ENCODE data around the gene SMYD3. TPM values are rescaled to one million over a fixed set of nuclear protein-coding genes. Genes with fewer than 3 reads are reported as not detected.

Gene SMYD3
- total RNA-seq, 2 donors from 2014 or later = 13.5 to 20.8 TPM

- ATAC-seq (no peak), DNase-seq (no peak)
- Histone ChIP-seq H3K4me3 (no peak overlapping the region), H3K36me3 (replicated peaks in 1 of 2; ENCODE audit: insufficient read depth in 1 of 2, low read depth in 2 of 2) (no peaks in the 10 kb centered on the region), H3K4me1 (no peaks in the 10 kb centered on the region), H3K27ac (no peak overlapping the region), H3K9me3 (no peaks in the 10 kb centered on the region), H3K27me3 (no peaks in the 10 kb centered on the region)
- intact Hi-C loops (cut with DNase I) = no loop called here
- WGBS, 2 donors = 82 to 87% methylated on average over 4 of the region's 4 CpGs
- TF ChIP-seq, protein P1, sequence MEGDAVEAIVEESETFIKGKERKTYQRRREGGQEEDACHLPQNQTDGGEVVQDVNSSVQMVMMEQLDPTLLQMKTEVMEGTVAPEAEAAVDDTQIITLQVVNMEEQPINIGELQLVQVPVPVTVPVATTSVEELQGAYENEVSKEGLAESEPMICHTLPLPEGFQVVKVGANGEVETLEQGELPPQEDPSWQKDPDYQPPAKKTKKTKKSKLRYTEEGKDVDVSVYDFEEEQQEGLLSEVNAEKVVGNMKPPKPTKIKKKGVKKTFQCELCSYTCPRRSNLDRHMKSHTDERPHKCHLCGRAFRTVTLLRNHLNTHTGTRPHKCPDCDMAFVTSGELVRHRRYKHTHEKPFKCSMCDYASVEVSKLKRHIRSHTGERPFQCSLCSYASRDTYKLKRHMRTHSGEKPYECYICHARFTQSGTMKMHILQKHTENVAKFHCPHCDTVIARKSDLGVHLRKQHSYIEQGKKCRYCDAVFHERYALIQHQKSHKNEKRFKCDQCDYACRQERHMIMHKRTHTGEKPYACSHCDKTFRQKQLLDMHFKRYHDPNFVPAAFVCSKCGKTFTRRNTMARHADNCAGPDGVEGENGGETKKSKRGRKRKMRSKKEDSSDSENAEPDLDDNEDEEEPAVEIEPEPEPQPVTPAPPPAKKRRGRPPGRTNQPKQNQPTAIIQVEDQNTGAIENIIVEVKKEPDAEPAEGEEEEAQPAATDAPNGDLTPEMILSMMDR (IDR thresholded peaks at IDR 0.05) = no peak
- no peak for TF ChIP-seq POLR2A (IDR thresholded peaks at IDR 0.05)
Observed at GRCh38 chr1:246384616-246385015, 122.5 kb downstream of the SMYD3 start.

DNA sequence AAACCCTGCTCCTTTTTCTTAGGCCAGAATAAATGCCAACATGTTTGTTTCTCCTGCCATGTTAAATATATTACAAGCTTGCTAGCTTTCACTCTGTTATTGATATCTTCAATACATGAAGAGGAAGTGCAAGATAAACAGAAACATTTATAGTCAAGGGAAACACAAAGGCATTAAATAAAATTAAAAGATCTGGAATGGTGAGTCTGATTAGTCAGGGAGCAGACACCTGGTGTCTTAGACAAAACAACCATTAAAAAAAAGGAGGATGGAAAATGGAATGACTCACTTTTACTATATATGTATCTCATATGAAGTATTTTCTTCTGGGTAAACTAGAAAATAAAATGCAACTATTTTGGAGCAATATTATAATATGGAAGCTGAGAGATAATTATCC is 123.3 kb downstream of the SMYD3 start:
- intact Hi-C loops (cut with DNase I) = no loop called here

GRCh38 chr1:246383239-246383589 is 123.9 kb downstream of the SMYD3 start:
- 85 to 95% methylated on average over 1 of the region's 1 CpG for WGBS, 2 donors
- no peak overlapping the region for H3K4me3 ChIP-seq
- no peaks in the 10 kb centered on the region for H3K36me3 ChIP-seq (replicated peaks in 1 of 2; ENCODE audit: insufficient read depth in 1 of 2, low read depth in 2 of 2)
- ATAC-seq = no peak
- H3K27me3 ChIP-seq = no peaks in the 10 kb centered on the region
- TF ChIP-seq POLR2A (IDR thresholded peaks at IDR 0.05) = no peak
- TF ChIP-seq, protein P1 (IDR thresholded peaks at IDR 0.05) = no peak
- intact Hi-C loops (cut with DNase I) = no loop called here
- no peak overlapping the region for H3K27ac ChIP-seq
- H3K4me1 ChIP-seq = no peaks in the 10 kb centered on the region
- H3K9me3 ChIP-seq = no peaks in the 10 kb centered on the region
- no peak for DNase-seq

More for the DNA sequence above, 123.3 kb downstream of the SMYD3 start:
- TF ChIP-seq, protein P1 (IDR thresholded peaks at IDR 0.05) = no peak
- TF ChIP-seq POLR2A (IDR thresholded peaks at IDR 0.05) = no peak
- Histone ChIP-seq H3K4me1 (no peaks in the 10 kb centered on the region), H3K27me3 (no peaks in the 10 kb centered on the region), H3K4me3 (no peak overlapping the region), H3K9me3 (no peaks in the 10 kb centered on the region), H3K36me3 (replicated peaks in 1 of 2; ENCODE audit: insufficient read depth in 1 of 2, low read depth in 2 of 2) (no peaks in the 10 kb centered on the region), H3K27ac (no peak overlapping the region)
- DNase-seq = no peak
- no peak for ATAC-seq

DNA sequence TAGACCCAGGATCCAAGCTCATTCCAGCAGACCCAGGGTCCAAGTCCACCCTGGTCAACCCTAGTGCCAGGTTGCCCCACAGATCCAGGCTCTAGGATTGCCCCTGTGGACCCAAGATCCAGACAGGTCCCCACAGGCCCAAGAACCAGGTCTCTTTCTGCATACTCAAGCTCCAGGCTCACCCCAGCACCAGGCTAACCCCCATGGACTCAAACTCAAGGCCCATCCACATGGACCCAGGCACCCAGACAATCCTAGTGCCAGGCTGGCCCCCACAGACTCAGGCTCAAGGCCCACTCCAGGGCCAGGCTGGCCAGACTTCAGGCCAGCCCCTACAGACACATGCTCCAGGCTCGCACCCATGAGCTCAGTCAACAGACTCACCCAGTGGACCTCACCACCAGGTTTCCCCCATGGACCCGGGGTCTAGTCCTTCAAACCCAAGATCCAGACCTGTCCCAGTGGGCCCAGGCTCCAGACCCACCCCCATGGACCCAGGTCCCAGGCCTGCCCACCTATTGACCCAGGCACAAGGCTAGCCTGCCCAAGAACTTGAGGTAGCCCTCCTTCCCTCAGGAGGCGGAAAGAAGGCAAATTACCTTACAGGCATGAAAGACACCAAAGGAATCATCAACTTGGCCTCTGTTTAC is 124.4 kb downstream of the SMYD3 start:
- intact Hi-C loops (cut with DNase I) = no loop called here
- H3K9me3 ChIP-seq = no peaks in the 10 kb centered on the region
- no peak overlapping the region for H3K27ac ChIP-seq
- no peak overlapping the region for H3K4me3 ChIP-seq
- WGBS, 2 donors = 93 to 96% methylated on average over 3 of the region's 3 CpGs
- no peaks in the 10 kb centered on the region for H3K27me3 ChIP-seq
- DNase-seq (no peak), ATAC-seq (no peak)
- TF ChIP-seq, protein P1 (IDR thresholded peaks at IDR 0.05) = no peak
- no peak for TF ChIP-seq POLR2A (IDR thresholded peaks at IDR 0.05)
- H3K36me3 ChIP-seq (replicated peaks in 1 of 2; ENCODE audit: insufficient read depth in 1 of 2, low read depth in 2 of 2) = no peaks in the 10 kb centered on the region
- no peaks in the 10 kb centered on the region for H3K4me1 ChIP-seq

- intact Hi-C loops (cut with DNase I) = no loop called here
- 89 to 95% methylated on average over 5 of the region's 5 CpGs for WGBS, 2 donors
- Histone ChIP-seq H3K9me3 (no peaks in the 10 kb centered on the region), H3K27ac (no peak overlapping the region), H3K27me3 (no peaks in the 10 kb centered on the region), H3K36me3 (replicated peaks in 1 of 2; ENCODE audit: insufficient read depth in 1 of 2, low read depth in 2 of 2) (no peaks in the 10 kb centered on the region), H3K4me1 (no peaks in the 10 kb centered on the region), H3K4me3 (no peak overlapping the region)
- DNase-seq = no peak
- no peak for TF ChIP-seq POLR2A (IDR thresholded peaks at IDR 0.05)
- TF ChIP-seq, protein P1 (IDR thresholded peaks at IDR 0.05) = no peak
- no peak for ATAC-seq
Observed at GRCh38 chr1:246381452-246381851, 125.6 kb downstream of the SMYD3 start.
